Endometrium (tissue), 2 donors: ENCODE measurements around the gene NEO1.
A peak's percentile ranks its signal among the peaks of the same experiment; 100 is the strongest.
"Not testable (repeated sequence)": the region's sequence is repeated elsewhere in the genome, so short reads cannot be mapped to it uniquely, and the experiment has no call there.

Source experiments
- FAIRE-seq: peaks from 2 replicates; lab custom pipeline; 2012; peaks lifted over from hg19 to GRCh38; lab: Jason Lieb, UNC
- donor health status: control.
- donor health status: control.

Gene NEO1

DNA sequence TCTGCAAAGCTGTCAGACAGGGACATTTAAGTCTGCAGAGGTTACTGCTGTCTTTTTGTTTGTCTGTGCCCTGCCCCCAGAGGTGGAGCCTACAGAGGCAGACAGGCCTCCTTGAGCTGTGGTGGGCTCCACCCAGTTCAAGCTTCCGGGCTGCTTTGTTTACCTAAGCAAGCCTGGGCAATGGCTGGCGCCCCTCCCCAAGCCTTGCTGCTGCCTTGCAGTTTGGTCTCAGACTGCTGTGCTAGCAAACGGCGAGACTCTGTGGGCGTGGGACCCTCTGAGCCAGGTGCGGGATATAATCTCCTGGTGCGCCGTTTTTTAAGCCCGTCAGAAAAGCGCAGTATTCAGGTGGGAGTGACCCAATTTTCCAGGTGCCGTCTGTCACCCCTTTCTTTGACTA, 169.2 kb downstream of the NEO1 start:
- FAIRE-seq, result not testable (repeated sequence)

DNA sequence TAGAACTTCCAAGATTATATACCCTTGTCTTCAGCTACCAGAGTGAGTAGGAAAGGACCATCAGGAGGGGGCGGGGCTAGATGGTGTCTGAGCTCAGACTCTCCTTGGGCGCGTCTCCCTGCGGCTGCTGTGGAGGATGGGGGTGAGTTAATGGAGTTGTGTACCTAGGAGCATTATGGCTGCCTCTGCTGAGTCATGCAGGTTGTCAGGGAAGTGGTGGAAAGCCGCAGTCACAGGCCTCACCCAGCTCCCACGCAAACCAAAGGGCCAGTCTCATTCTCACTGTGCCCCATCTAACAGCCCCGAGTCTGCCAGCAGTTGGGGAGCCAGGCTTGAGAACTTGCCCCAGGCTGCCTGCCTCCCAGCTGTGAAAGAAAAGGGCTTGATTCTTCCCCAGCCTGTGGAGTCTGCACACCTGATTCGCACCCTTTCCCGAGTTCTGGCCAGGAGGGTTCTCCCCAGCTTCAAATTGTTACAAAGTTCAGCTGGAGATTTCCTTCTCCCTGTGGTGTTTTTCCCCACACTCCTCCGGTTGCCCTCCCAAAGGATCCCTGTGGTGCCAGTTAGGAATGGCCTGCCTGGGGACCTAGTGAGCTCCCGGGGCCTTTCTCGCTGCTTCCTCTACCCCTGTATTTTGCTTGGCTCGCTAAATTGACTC, 173.2 kb downstream of the NEO1 start:
- no peak for FAIRE-seq

DNA sequence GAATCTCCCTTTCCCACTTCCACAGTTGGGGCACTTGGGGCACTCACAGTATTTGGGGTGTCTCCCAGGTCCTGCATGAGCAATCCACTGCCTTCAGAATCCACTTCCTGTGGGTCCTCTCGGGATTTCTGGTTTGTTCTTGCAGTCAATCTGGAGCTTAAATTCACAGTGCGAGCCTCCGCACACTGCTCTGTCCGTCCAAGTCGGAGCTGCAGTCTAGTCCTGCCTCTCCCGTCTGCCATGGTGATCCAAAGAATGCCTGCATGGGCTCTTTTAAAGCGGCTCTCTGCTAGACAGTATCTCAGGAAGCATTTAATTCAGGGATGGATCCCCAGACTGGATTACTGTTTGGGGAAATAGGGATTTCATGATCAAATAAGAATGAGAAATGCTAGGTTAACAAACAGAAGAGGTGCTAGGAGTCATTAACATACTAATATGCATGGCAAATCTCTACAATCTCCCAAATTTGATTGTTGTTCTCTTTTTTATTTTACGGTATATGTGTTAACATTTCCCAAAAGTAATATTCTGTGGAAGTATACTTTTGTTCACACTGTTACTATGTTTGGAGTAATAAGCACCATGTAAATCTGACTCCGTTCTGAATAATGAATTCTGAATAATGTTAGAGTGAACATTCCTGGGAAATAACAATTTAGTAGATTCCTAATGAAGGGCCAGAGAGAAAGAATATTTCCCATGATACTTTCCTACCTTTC, 174.0 kb downstream of the NEO1 start:
- FAIRE-seq, result no peak

- FAIRE-seq, result no peak
These were observed 175.3 kb downstream of the NEO1 start for GRCh38 chr15:73227433-73228056.

DNA sequence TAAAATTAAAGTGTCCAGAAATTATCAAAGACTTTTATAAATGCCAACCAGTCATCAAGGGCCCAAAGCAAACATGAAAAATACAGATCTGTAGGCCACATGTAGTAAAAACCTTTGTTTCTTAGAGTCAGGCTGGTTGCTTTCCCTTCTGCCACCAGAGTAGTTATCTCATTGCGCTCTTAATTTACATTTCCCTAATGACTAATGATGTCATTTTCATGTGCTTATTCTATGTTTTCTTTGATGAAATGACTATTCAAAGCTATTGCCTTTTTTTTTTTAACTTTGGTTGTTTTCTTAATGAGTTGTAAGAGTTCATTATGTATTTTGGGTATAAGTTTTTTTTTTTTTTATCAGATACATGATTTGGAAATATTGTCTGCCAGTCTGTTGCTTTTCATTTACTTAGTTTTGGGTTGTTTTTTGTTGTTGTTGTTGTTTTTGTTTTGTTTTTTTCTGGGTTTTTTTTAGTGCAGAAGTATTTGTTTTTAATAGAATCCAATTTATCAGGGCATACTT, 175.9 kb downstream of the NEO1 start:
- FAIRE-seq, result peak; percentile 81

DNA sequence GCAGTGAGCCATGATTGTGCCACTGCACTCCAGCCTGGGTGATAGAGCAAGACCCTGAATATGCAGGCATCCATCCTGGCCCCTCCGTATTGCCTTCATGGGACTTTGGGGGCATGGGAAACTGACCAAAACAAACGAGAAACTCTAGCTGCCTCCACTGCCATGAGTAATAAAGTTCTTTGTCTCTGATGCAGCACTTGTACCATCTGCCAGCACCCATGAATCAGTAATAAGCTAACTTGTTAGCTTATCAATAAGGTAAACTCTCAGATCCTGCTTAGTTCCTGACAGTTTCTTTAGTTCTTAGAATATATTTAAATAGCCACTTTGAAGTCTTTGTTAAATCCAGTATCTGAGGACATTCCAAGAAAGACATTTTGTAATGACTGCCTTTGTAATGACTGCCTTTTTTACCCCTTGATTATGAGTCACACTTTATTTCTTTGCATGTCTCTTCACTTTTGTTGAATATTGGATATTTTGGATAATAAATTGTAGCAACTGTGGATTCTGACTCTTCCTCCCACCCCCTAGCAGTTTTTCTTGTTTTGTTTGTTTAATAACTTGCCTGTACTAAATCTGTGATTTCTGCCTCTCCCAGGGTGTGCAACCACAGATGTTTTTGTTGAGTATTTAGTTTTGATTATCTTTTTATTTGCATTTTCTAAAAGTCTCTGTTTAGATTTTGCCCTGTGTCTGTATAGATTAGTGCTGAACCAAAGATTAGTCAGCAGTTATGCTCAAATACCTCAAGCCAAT, 179.6 kb downstream of the NEO1 start:
- peak; percentile 89 for FAIRE-seq

- no peak for FAIRE-seq
These were observed 180.5 kb downstream of the NEO1 start for GRCh38 chr15:73232776-73233175.

GRCh38 chr15:73233623-73234022, 181.4 kb downstream of the NEO1 start:
- FAIRE-seq, result no peak

DNA sequence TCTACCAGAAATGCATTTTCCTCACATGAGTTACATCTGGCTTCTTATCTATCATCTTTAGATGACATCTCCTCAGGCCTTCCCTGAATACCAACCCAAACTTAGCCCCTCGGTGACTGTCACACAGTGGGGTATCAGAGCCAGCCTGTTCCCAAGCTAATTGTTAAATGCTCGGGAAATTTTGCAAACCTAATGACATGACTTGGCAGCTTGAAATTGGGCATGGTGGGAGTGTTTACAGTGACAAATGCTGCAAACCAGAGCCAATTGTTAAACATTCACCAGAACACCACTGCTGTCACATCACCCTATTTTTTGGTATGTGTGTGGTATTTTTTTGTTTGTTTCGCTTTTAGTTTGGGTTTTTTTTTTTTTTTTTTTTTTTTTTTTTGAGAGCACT, 185.6 kb downstream of the NEO1 start:
- FAIRE-seq, result no peak

GRCh38 chr15:73239564-73240215, 187.4 kb downstream of the NEO1 start:
- no peak for FAIRE-seq

- FAIRE-seq, result peak; percentile 87
These were observed 188.7 kb downstream of the NEO1 start for GRCh38 chr15:73240866-73241499.

- FAIRE-seq, result no peak
These were observed 192.1 kb downstream of the NEO1 start for GRCh38 chr15:73244333-73244732.

GRCh38 chr15:73246439-73246838, 194.2 kb downstream of the NEO1 start:
- FAIRE-seq, result no peak

GRCh38 chr15:73246898-73247297, 194.6 kb downstream of the NEO1 start:
- FAIRE-seq, result no peak

GRCh38 chr15:73247331-73247730, 195.1 kb downstream of the NEO1 start:
- no peak for FAIRE-seq

GRCh38 chr15:73249499-73249898, 197.2 kb downstream of the NEO1 start:
- FAIRE-seq, result no peak

GRCh38 chr15:73254598-73254997, 202.3 kb downstream of the NEO1 start:
- no peak for FAIRE-seq

- FAIRE-seq, result no peak
These were observed 206.2 kb downstream of the NEO1 start for GRCh38 chr15:73258271-73259108.

- no peak for FAIRE-seq
These were observed 212.6 kb downstream of the NEO1 start for GRCh38 chr15:73264881-73265280.

DNA sequence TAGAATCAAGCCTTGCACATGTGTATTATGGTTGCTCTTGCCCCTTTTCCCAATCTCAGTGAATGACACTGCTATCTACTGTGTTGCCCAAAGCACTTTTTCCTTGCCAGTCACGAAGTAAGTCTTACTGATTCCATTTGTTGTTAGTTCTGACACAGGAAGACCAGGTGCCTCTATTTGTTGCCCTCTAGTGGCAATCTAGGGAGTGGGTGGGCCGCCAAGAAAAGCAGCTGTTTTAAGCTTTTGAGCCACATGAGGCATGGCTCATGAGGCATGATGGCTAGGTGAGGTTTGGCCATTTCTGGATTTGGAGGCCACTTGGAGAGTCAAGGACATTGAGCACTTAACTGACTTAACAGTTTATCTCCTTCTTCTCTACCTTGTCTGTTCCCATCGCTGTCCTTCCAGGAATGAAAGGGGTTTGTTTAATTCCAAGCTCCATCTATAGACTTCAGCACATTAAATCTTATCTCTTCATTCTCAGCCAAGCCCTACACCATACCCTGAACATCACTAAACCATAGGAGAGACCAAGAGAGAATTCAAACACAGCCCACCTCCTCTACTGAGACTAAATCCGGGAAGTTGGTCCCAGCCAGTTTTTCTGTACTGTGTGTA, 213.4 kb downstream of the NEO1 start:
- FAIRE-seq, result no peak
